Smooth muscle cell (in vitro differentiated cells): Measurements from ENCODE around the gene FOXL3. TPM values are rescaled to one million over a fixed set of nuclear protein-coding genes. Genes with fewer than 3 reads are reported as not detected.

Source experiments
- DNase-seq: peaks from one replicate; lab custom pipeline; 2025; ENCODE audit not compliant: unreplicated experiment; lab: John Stamatoyannopoulos, UW
- H2AFZ ChIP-seq: fragments of 200-600 bp; sonication (generic); 2 replicates; pipeline ENCODE4 v1.6.0; 2016; ENCODE audit warnings: antibody characterized with exemption, low read depth, mild to moderate bottlenecking
- H3F3A ChIP-seq: fragments of 200-600 bp; sonication (generic); 2 replicates; pipeline ENCODE4 v1.6.0; 2017; ENCODE audit warnings: antibody characterized with exemption, low read depth
- H3K27ac ChIP-seq: fragments of 200-600 bp; sonication (generic); 2 replicates; pipeline ENCODE4 v1.5.1; 2016; ENCODE audit warnings: low read depth, mild to moderate bottlenecking
- H3K27me3 ChIP-seq: fragments of 200-600 bp; sonication (generic); 2 replicates; pipeline ENCODE4 v1.6.1; 2016; ENCODE audit warnings: low read depth, mild to moderate bottlenecking
- H3K36me3 ChIP-seq: fragments of 200-600 bp; sonication (generic); 2 replicates; pipeline ENCODE4 v1.5.1; 2016; ENCODE audit warnings: low read depth
- H3K4me1 ChIP-seq: fragments of 200-600 bp; sonication (generic); 2 replicates; pipeline ENCODE4 v1.5.1; 2016; ENCODE audit warnings: low read depth
- H3K4me2 ChIP-seq: fragments of 200-600 bp; sonication (generic); 2 replicates; pipeline ENCODE4 v1.6.0; 2016; ENCODE audit warnings: mild to moderate bottlenecking
- H3K4me3 ChIP-seq: fragments of 200-600 bp; sonication (generic); 2 replicates; pipeline ENCODE4 v1.5.1; 2016; ENCODE audit warnings: mild to moderate bottlenecking
- H3K79me2 ChIP-seq: fragments of 200-600 bp; sonication (generic); 2 replicates; pipeline ENCODE4 v1.6.0; 2016; ENCODE audit warnings: low read depth, mild to moderate bottlenecking
- H3K9ac ChIP-seq: fragments of 200-600 bp; sonication (generic); 2 replicates; pipeline ENCODE4 v1.6.0; 2016; ENCODE audit warnings: low read depth
- H3K9me3 ChIP-seq: fragments of 200-600 bp; sonication (generic); replicated peaks from 2 replicates; pipeline ENCODE4 v1.5.1; 2016; ENCODE audit warnings: low read depth
- H4K20me1 ChIP-seq: fragments of 200-600 bp; sonication (generic); 2 replicates; pipeline ENCODE4 v1.6.0; 2016; ENCODE audit warnings: low read depth
- CTCF ChIP-seq: fragments of 200-600 bp; sonication (generic); IDR thresholded peaks from 2 replicates; pipeline ENCODE4 v1.5.1; 2017; ENCODE audit warnings: borderline replicate concordance, mild to moderate bottlenecking, antibody characterized with exemption; ENCODE audit not compliant: insufficient read depth, poor library complexity, severe bottlenecking
- WGBS: methylation state at CpG from one replicate; pipeline ENCODE4 v1.1.7; 2016; ENCODE audit warnings: low lambda C conversion rate; 5-methylcytosine and 5-hydroxymethylcytosine counted together
- polyA plus RNA-seq: library from polyadenylated mRNA; unstranded; fragments of >200 nt; fragmentation: Nextera tagmentation; extraction: Ambion mirVana; gene quantifications from 2 replicates; pipeline ENCODE4 v1.2.1, GENCODE V29; 2016
- total RNA-seq: library from RNA; depleted of rRNA; stranded (reverse); fragments of >200 nt; gene quantifications from 2 replicates; pipeline ENCODE4 v1.2.3, GENCODE V29; 2014

The FOXL3 gene
- total and polyA plus RNA-seq, 2 experiments from 2014 or later, result not detected

- Histone ChIP-seq H3K79me2 (no peaks in the 10 kb centered on the region), H3K4me3 (no peak overlapping the region), H3K36me3 (no peaks in the 10 kb centered on the region), H3F3A (no peaks in the 10 kb centered on the region), H3K4me1 (no peaks in the 10 kb centered on the region), H4K20me1 (no peaks in the 10 kb centered on the region), H3K27me3 (no peaks in the 10 kb centered on the region), H3K4me2 (no peak overlapping the region), H3K27ac (no peak overlapping the region), H2AFZ (no peak overlapping the region), H3K9ac (no peak overlapping the region), H3K9me3 (no peaks in the 10 kb centered on the region)
- WGBS, result 96% methylated on average over 13 of the region's 13 CpGs
- TF ChIP-seq CTCF, result no peak
- DNase-seq, result no peak
These were observed 10.7 kb downstream of the FOXL3 start for GRCh38 chr7:300546-301290.

- no peak overlapping the region for H3K9ac ChIP-seq
- no peaks in the 10 kb centered on the region for H3K9me3 ChIP-seq
- no peaks in the 10 kb centered on the region for H3K4me1 ChIP-seq
- H3K36me3 ChIP-seq, result no peaks in the 10 kb centered on the region
- 90% methylated on average over 30 of the region's 34 CpGs for WGBS
- no peaks in the 10 kb centered on the region for H3K79me2 ChIP-seq
- TF ChIP-seq CTCF, result no peak
- no peaks in the 10 kb centered on the region for H4K20me1 ChIP-seq
- H2AFZ ChIP-seq, result no peak overlapping the region
- H3K4me2 ChIP-seq, result no peak overlapping the region
- no peak overlapping the region for H3K4me3 ChIP-seq
- no peak for DNase-seq
- H3K27me3 ChIP-seq, result no peaks in the 10 kb centered on the region
- H3K27ac ChIP-seq, result no peak overlapping the region
- H3F3A ChIP-seq, result no peaks in the 10 kb centered on the region
These were observed 11.5 kb downstream of the FOXL3 start for GRCh38 chr7:301291-302053.

GRCh38 chr7:302054-302992, 12.4 kb downstream of the FOXL3 start:
- TF ChIP-seq CTCF, result no peak

More at GRCh38 chr7:302054-302992, 12.4 kb downstream of the FOXL3 start:
- Histone ChIP-seq H3K9me3 (no peaks in the 10 kb centered on the region), H3K36me3 (no peaks in the 10 kb centered on the region), H3K79me2 (no peaks in the 10 kb centered on the region), H3K4me2 (no peak overlapping the region), H3K4me1 (no peaks in the 10 kb centered on the region), H3F3A (no peaks in the 10 kb centered on the region), H3K27me3 (no peaks in the 10 kb centered on the region), H3K4me3 (no peak overlapping the region), H3K27ac (no peak overlapping the region), H4K20me1 (no peaks in the 10 kb centered on the region), H3K9ac (no peak overlapping the region), H2AFZ (no peak overlapping the region)
- 92% methylated on average over 18 of the region's 18 CpGs for WGBS
- DNase-seq, result no peak
